Measurements from ENCODE around the gene GPX3.
A peak's percentile ranks its signal among the peaks of the same experiment; 100 is the strongest.

GPX3 gene

GRCh38 chr5:151034422-151035379 lies 14.3 kb downstream of the GPX3 start:
- no peak for DNase-seq

- peak in 1 of 14 donors; percentile 72 for DNase-seq
These were observed 16.2 kb downstream of the GPX3 start for GRCh38 chr5:151036556-151036955.

GRCh38 chr5:151037561-151038411 lies 17.4 kb downstream of the GPX3 start:
- peak in 2 of 14 donors; percentile 32 to 39 for DNase-seq

GRCh38 chr5:151038412-151038745 lies 18.0 kb downstream of the GPX3 start:
- DNase-seq = peak in 1 of 14 donors; percentile 32

GRCh38 chr5:151038801-151039238 lies 18.4 kb downstream of the GPX3 start:
- DNase-seq = no peak

GRCh38 chr5:151039665-151040064 lies 19.3 kb downstream of the GPX3 start:
- no peak for DNase-seq

- DNase-seq = no peak
These were observed 19.9 kb downstream of the GPX3 start for GRCh38 chr5:151040211-151040747.

GRCh38 chr5:151041577-151042268 lies 21.3 kb downstream of the GPX3 start:
- DNase-seq = peak in 1 of 14 donors; percentile 27

- DNase-seq = no peak
These were observed 22.2 kb downstream of the GPX3 start for GRCh38 chr5:151042453-151043093.

GRCh38 chr5:151047814-151048425 lies 27.5 kb downstream of the GPX3 start:
- no peak for DNase-seq

GRCh38 chr5:151048526-151048925 lies 28.1 kb downstream of the GPX3 start:
- no peak for DNase-seq

GRCh38 chr5:151051066-151051930 lies 30.9 kb downstream of the GPX3 start:
- DNase-seq = peak in 10 of 14 donors; percentile 12 to 61 (median 37)

GRCh38 chr5:151051931-151052608 lies 31.7 kb downstream of the GPX3 start:
- DNase-seq = no peak

- DNase-seq = no peak
These were observed 32.4 kb downstream of the GPX3 start for GRCh38 chr5:151052836-151053235.

- DNase-seq = peak in 1 of 14 donors; percentile 49
These were observed 33.5 kb downstream of the GPX3 start for GRCh38 chr5:151053796-151054462.

- no peak for DNase-seq
These were observed 34.3 kb downstream of the GPX3 start for GRCh38 chr5:151054709-151055108.

GRCh38 chr5:151055336-151055735 lies 34.9 kb downstream of the GPX3 start:
- no peak for DNase-seq

- no peak for DNase-seq
These were observed 36.3 kb downstream of the GPX3 start for GRCh38 chr5:151056379-151057325.

Measured in C1 segment of cervical spinal cord (tissue), 14 donors.